Cardiac fibroblast (primary cell): Measurements from ENCODE around the gene MRPS10.
"Not testable (repeated sequence)": the region's sequence is repeated elsewhere in the genome, so short reads cannot be mapped to it uniquely, and the experiment has no call there.

ENCODE experiments used
- DNase-seq, 2 donors: peaks; one replicate each; pipeline versions ENCODE4 v3.0.0 to v3.0.0-alpha.2; 2010; ENCODE audit warnings: low read depth in 2 of 2
- H3K4me3 ChIP-seq, 2 donors: replicated peaks in 1 of 2; 1 replicate in 1 of 2; 2 replicates in 1 of 2; pipeline ENCODE4 v1.5.1; 2011; ENCODE audit warnings: low read depth in 2 of 2, low read length in 2 of 2, mild to moderate bottlenecking in 2 of 2, moderate library complexity in 1 of 2
- TF ChIP-seq, protein P1 (sequence below): IDR thresholded peaks from one replicate; pipeline ENCODE4 v1.5.1; 2011; ENCODE audit warnings: low read depth, mild to moderate bottlenecking, low read length, inconsistent platforms

The MRPS10 gene

DNA sequence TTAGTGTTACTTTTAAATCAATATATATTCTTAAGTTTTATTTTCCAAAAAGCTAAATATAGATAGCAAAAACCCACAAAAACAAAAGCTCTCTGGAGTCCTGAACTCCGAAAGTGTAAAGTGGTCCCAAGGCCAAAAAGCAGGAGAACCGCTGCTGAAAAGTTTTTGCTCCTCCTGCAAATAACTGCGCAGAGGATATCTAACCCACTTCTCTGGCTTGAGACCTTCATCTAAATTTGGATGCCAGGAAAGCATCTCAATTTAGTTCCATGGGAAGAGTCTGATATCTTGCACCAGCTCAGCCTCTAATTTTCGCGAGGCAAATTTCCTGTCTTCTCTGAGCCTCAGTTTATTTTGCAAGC is 523 bp downstream of the MRPS10 start:
- no peak for DNase-seq

DNA sequence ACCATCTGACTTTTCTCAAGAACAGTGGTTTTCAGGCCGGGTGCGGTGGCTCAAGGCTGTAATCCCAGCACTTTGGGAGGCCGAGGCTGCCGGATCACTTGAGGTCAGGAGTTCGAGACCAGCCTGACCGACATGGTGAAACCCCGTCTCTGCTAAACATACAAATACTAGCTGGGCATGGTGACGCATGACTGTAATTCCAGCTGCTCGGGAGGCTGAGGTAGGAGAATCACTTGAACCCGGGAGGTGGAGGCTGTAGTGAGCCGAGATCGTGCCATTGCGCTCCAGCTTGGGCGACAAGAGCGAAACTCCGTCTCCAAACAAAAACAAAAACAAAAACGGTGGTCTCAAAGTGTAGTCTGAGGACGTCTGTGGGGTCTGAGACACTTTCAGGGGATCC is 1.2 kb downstream of the MRPS10 start:
- H3K4me3 ChIP-seq, result peak overlapping the region in 1 of 2 donors; percentile 75
- DNase-seq, result not testable (repeated sequence)

More for the DNA sequence above, 523 bp downstream of the MRPS10 start:
- H3K4me3 ChIP-seq, result peak overlapping the region; percentile 75 to 78
- TF ChIP-seq, protein P1, sequence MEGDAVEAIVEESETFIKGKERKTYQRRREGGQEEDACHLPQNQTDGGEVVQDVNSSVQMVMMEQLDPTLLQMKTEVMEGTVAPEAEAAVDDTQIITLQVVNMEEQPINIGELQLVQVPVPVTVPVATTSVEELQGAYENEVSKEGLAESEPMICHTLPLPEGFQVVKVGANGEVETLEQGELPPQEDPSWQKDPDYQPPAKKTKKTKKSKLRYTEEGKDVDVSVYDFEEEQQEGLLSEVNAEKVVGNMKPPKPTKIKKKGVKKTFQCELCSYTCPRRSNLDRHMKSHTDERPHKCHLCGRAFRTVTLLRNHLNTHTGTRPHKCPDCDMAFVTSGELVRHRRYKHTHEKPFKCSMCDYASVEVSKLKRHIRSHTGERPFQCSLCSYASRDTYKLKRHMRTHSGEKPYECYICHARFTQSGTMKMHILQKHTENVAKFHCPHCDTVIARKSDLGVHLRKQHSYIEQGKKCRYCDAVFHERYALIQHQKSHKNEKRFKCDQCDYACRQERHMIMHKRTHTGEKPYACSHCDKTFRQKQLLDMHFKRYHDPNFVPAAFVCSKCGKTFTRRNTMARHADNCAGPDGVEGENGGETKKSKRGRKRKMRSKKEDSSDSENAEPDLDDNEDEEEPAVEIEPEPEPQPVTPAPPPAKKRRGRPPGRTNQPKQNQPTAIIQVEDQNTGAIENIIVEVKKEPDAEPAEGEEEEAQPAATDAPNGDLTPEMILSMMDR, result no peak

DNA sequence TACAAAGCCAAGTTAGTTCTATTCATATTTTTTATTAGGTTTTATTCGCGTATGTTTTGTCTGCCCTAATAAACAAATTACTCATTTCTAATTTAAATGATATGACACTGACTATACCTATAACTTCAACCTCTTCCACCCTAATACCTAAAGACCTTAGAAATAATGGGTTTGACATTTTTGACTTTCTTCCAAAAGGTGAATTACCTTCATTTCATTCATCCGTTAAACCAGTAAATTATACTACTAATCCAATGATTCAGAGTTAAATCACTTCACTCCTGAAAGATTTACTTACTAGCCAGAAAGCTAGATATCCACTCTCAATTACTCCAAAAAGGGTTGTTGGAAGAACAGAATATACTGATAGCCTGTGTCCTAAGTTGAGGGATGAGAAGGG is 5.2 kb downstream of the MRPS10 start:
- H3K4me3 ChIP-seq, result no peak overlapping the region
- no peak for DNase-seq
- TF ChIP-seq, protein P1, result no peak

DNA sequence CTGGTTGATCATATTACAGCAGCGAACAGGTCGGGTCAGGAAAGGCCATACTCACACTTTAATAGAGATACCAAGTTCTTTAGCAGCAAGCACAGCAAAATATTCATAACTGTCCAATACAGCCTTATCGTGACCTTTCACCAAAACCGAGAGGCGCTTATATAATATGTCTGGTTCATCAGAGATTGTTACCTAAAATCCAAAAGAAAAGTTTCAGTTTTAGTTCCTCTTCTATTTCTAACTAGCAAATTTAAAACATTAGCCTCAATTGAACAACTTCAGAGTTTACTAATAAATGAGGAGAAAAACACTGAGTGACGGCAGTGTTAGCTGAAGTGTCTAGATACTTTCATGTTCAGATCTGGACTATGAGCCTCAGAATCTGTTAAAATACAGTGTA is 5.9 kb downstream of the MRPS10 start:
- TF ChIP-seq, protein P1, result no peak
- no peak for DNase-seq

DNA sequence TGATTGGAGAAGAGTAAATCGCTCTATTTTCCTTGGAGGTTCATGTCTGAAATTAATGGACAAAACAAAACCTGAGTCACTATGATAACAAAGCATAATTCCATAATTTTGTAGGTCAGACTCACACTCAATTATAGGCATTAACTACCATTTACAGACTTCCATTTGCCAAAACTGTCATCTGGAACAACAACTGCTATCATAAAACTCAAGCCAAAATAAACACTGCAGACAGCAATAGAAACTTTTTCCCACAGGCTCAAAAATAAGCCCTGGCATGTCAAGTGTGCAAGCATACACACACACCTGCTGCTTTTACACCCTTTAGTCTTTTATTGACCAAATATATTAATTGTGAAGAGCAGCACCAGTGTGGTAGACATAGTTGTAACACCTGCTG is 7.1 kb downstream of the MRPS10 start:
- DNase-seq, result no peak
- no peak overlapping the region for H3K4me3 ChIP-seq
- TF ChIP-seq, protein P1, result no peak

More for the DNA sequence above, 5.9 kb downstream of the MRPS10 start:
- H3K4me3 ChIP-seq, result no peak overlapping the region

DNA sequence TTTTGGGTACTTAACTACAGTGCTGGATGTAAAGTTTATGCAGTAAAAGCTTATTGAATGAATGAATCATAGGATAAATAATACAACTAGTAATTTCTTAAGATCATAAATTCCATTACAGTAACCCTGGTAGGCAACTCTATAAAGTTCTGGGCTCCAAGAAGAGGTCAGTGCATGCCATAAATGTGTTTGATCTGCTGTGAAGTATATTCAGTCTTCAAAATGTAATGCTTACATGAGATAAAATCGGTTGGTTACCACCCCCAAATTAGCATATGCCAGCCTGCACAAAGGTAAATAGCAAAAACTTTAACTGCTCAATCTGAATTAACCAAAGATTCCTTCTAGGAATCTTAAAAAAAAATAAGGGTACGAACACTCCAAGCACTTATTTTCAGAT is 10.1 kb downstream of the MRPS10 start:
- not testable (repeated sequence) for H3K4me3 ChIP-seq, DNase-seq

DNA sequence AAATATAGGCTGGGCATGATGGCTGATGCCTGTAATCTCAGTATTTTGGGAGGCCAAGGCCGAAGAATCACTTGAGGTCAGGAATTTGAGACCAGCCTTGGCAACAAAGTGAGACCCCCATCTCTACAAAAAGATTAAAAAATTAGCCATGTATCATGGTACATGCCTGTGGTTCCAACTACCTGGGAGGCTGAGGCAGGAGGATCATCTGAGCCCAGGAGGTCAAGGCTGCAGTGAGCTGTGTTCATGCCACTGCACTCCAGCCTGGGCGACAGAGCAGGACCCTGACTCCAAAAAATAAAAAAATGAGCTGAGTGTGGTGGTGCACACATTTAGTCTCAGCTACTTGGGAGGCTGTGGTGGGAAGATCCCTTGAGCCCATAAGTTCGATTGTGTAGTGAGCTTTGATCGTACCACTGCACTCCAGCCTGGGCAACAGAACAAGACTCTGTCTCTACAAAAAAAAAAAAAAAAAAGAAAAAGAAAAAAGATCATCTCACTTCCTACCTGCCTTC is 12.8 kb downstream of the MRPS10 start:
- DNase-seq, result no peak
- TF ChIP-seq, protein P1, result no peak
- H3K4me3 ChIP-seq, result no peak overlapping the region

DNA sequence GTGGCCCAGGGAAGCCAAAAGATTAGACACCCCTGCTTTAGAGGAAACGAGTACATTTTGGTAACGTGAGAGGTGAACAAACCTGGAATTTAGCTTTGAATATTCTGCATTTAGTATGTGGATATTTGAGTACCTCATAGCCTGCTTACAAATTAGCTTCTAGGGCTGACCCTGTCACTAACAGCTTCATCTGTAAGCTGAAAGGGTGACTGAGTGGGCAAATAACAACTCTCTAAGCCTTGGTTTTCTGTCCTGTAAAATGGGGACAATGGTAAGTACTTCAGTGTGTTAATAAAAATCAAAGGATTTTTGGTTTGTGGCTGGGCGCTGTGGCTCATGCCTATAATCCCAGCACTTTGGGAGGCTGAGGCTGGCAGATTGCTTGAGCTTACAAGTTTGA is 14.5 kb downstream of the MRPS10 start:
- TF ChIP-seq, protein P1, result no peak
- no peak for DNase-seq
- no peak overlapping the region for H3K4me3 ChIP-seq

DNA sequence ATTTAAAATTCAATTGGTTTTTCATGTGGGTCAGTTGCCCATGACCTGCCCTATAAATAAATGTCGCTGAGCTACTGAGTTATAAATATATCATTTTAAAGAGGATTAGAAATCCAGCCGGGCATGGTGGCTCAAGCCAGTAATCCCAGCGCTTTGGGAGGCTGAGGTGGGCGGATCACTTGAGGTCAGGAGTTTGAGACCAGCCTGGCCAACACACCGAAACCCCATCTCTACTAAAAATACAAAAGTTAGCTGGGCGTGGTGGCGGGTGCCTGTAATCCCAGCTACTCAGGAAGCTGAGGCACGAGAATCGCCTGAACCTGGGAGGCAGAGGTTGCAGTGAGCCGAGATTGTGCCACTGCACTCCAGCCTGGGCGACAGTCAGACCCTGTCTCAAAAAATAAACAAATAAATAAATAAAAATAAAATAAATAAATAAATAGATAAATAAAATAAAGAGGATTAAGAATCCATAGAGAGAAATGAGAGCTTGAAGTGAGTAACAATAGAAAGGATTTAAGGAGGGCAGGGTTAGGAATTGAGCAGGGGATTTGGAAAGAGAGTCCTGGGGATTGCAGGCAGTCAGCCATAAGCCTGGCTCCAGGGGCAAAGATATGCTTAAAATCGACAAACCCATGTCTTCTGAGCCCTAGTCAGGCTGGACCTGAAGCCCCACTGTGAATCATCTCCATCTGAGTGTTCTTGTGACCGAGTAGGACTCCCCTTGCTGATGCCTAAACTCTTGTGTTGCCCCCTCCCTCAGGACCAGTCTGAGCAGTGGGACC is 15.3 kb downstream of the MRPS10 start:
- not testable (repeated sequence) for H3K4me3 ChIP-seq, DNase-seq
